Measurements from ENCODE around the gene SNURF.

Gene SNURF

GRCh38 chr15:24944954-24945353 is 9.8 kb upstream of the SNURF start:
- TF ChIP-seq CTCF (IDR thresholded peaks at IDR 0.05; ENCODE audit: low read depth, low read length, poor library complexity, severe bottlenecking) (no peak), EZH2phosphoT487 (IDR thresholded peaks at IDR 0.05; ENCODE audit: borderline replicate concordance, low read length) (no peak)
- Histone ChIP-seq H3K27ac (ENCODE audit: low read depth, low read length) (no peak overlapping the region), H3K36me3 (ENCODE audit: control insufficient read depth, low read length) (no peaks in the 10 kb centered on the region), H3K79me2 (ENCODE audit: control insufficient read depth, low read length) (no peaks in the 10 kb centered on the region), H4K20me1 (ENCODE audit: control insufficient read depth, insufficient read depth, low read depth, low read length) (no peaks in the 10 kb centered on the region), H3K4me1 (ENCODE audit: control insufficient read depth, low read length) (no peaks in the 10 kb centered on the region), H3K9me3 (ENCODE audit: control insufficient read depth, insufficient read depth, low read length) (peaks cover 2% of the 10 kb centered on the region; the same call in 1 of the 2 replicates), H3K9me2 (replicated peaks; ENCODE audit: control insufficient read depth, low read length) (no peaks in the 10 kb centered on the region), H3F3A (ENCODE audit: control insufficient read depth, insufficient read depth) (no peaks in the 10 kb centered on the region), H3K27me3 (ENCODE audit: control insufficient read depth, low read length) (no peaks in the 10 kb centered on the region), H3K4me2 (ENCODE audit: low read length) (no peak overlapping the region), H3K4me3 (ENCODE audit: low read length) (no peak overlapping the region)

GRCh38 chr15:24945711-24946110 is 9.1 kb upstream of the SNURF start:
- Histone ChIP-seq H3K27ac (ENCODE audit: low read depth, low read length) (no peak overlapping the region), H3K27me3 (ENCODE audit: control insufficient read depth, low read length) (no peaks in the 10 kb centered on the region), H3K9me3 (ENCODE audit: control insufficient read depth, insufficient read depth, low read length) (peaks cover 2% of the 10 kb centered on the region; the same call in 1 of the 2 replicates), H3K4me3 (ENCODE audit: low read length) (no peak overlapping the region), H4K20me1 (ENCODE audit: control insufficient read depth, insufficient read depth, low read depth, low read length) (no peaks in the 10 kb centered on the region), H3K36me3 (ENCODE audit: control insufficient read depth, low read length) (no peaks in the 10 kb centered on the region), H3K9me2 (replicated peaks; ENCODE audit: control insufficient read depth, low read length) (no peaks in the 10 kb centered on the region), H3F3A (ENCODE audit: control insufficient read depth, insufficient read depth) (no peaks in the 10 kb centered on the region), H3K4me1 (ENCODE audit: control insufficient read depth, low read length) (no peaks in the 10 kb centered on the region), H3K4me2 (ENCODE audit: low read length) (no peak overlapping the region), H3K79me2 (ENCODE audit: control insufficient read depth, low read length) (no peaks in the 10 kb centered on the region)
- TF ChIP-seq CTCF (IDR thresholded peaks at IDR 0.05; ENCODE audit: low read depth, low read length, poor library complexity, severe bottlenecking) (no peak), EZH2phosphoT487 (IDR thresholded peaks at IDR 0.05; ENCODE audit: borderline replicate concordance, low read length) (no peak)

- no peak overlapping the region for H3K27ac ChIP-seq (ENCODE audit: low read depth, low read length)
- H3K4me3 ChIP-seq (ENCODE audit: low read length), result no peak overlapping the region
- no peak for TF ChIP-seq EZH2phosphoT487 (IDR thresholded peaks at IDR 0.05; ENCODE audit: borderline replicate concordance, low read length)
- no peak for TF ChIP-seq CTCF (IDR thresholded peaks at IDR 0.05; ENCODE audit: low read depth, low read length, poor library complexity, severe bottlenecking)
- no peaks in the 10 kb centered on the region for H3K9me2 ChIP-seq (replicated peaks; ENCODE audit: control insufficient read depth, low read length)
- no peak overlapping the region for H3K4me2 ChIP-seq (ENCODE audit: low read length)
- H3K4me1 ChIP-seq (ENCODE audit: control insufficient read depth, low read length), result no peaks in the 10 kb centered on the region
- no peaks in the 10 kb centered on the region for H3K27me3 ChIP-seq (ENCODE audit: control insufficient read depth, low read length)
- no peaks in the 10 kb centered on the region for H3K79me2 ChIP-seq (ENCODE audit: control insufficient read depth, low read length)
- no peaks in the 10 kb centered on the region for H3F3A ChIP-seq (ENCODE audit: control insufficient read depth, insufficient read depth)
- no peaks in the 10 kb centered on the region for H3K9me3 ChIP-seq (ENCODE audit: control insufficient read depth, insufficient read depth, low read length)
- H3K36me3 ChIP-seq (ENCODE audit: control insufficient read depth, low read length), result no peaks in the 10 kb centered on the region
- no peaks in the 10 kb centered on the region for H4K20me1 ChIP-seq (ENCODE audit: control insufficient read depth, insufficient read depth, low read depth, low read length)
Observed at GRCh38 chr15:24948495-24948894, 6.3 kb upstream of the SNURF start.

Measured in DOHH2 (cell line).